Measurements from ENCODE around the gene FBXW7.

DNA sequence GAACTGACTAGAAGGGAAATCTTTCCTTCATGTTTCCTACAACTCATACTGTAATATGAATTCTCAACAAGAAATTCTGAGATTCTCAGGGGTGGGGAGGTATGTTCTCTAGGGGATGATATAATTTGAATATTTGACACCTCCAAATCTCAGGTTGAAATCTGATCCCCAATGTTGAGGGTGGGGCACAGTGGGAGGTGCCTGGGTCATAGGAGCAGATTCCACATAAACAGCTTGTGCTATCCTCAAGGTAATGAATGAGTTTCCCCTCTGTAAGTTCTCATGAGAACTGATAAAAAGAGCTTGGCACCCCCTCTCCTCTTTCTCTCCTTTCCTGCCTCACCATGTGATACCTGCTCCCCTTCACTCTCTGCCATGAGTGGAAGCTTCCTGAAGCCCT lies 21.5 kb downstream of the FBXW7 start:
- TF ChIP-seq, protein P1, sequence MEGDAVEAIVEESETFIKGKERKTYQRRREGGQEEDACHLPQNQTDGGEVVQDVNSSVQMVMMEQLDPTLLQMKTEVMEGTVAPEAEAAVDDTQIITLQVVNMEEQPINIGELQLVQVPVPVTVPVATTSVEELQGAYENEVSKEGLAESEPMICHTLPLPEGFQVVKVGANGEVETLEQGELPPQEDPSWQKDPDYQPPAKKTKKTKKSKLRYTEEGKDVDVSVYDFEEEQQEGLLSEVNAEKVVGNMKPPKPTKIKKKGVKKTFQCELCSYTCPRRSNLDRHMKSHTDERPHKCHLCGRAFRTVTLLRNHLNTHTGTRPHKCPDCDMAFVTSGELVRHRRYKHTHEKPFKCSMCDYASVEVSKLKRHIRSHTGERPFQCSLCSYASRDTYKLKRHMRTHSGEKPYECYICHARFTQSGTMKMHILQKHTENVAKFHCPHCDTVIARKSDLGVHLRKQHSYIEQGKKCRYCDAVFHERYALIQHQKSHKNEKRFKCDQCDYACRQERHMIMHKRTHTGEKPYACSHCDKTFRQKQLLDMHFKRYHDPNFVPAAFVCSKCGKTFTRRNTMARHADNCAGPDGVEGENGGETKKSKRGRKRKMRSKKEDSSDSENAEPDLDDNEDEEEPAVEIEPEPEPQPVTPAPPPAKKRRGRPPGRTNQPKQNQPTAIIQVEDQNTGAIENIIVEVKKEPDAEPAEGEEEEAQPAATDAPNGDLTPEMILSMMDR (conservative IDR thresholded peaks at IDR 0.05 in 1 of 2, IDR thresholded peaks at IDR 0.05 in 1 of 2; ENCODE audit: extremely low read depth in 1 of 2, insufficient read depth in 1 of 2, low read depth in 1 of 2, low read length in 2 of 2) = no peak
- TF ChIP-seq EZH2 (IDR thresholded peaks at IDR 0.05; ENCODE audit: borderline replicate concordance, low read length) = no peak
